Effector memory CD8-positive, alpha-beta T cell (primary cell): ENCODE measurements around the gene ATP10B.

Source experiments
- ATAC-seq: fragments of 150-1000 bp; cut with Tn5 transposase; replicated peaks from 2 replicates; pipeline ENCODE4 v1.10.0; 2021; ENCODE audit warnings: mild to moderate bottlenecking, moderate library complexity
- DNase-seq, 3 experiments: peaks; one replicate each; pipeline ENCODE4 v3.0.0; 2021
- H3K27ac Mint-ChIP-seq, 2 donors: one replicate each; pipeline ENCODE4 v1.8.0; 2022; ENCODE audit warnings: mild to moderate bottlenecking in 2 of 2, mixed read lengths in 2 of 2, moderate library complexity in 2 of 2
- H3K27me3 Mint-ChIP-seq, 2 donors: one replicate each; pipeline ENCODE4 v1.8.0; 2022; ENCODE audit warnings: mixed read lengths in 2 of 2
- H3K36me3 Mint-ChIP-seq: one replicate; pipeline ENCODE4 v1.8.0; 2022; ENCODE audit warnings: mild to moderate bottlenecking, moderate library complexity, mixed read lengths; ENCODE audit not compliant: insufficient read depth
- H3K4me1 Mint-ChIP-seq, 2 donors: one replicate each; pipeline ENCODE4 v1.8.0; 2022; ENCODE audit warnings: low read depth in 2 of 2, mixed read lengths in 2 of 2
- H3K4me3 Mint-ChIP-seq, 2 donors: one replicate each; pipeline ENCODE4 v1.8.0; 2022; ENCODE audit warnings: mild to moderate bottlenecking in 2 of 2, mixed read lengths in 2 of 2, moderate library complexity in 2 of 2
- H3K9me3 Mint-ChIP-seq, 2 donors: one replicate each; pipeline ENCODE4 v1.8.0; 2022; ENCODE audit warnings: mixed read lengths in 2 of 2

ATP10B gene

DNA sequence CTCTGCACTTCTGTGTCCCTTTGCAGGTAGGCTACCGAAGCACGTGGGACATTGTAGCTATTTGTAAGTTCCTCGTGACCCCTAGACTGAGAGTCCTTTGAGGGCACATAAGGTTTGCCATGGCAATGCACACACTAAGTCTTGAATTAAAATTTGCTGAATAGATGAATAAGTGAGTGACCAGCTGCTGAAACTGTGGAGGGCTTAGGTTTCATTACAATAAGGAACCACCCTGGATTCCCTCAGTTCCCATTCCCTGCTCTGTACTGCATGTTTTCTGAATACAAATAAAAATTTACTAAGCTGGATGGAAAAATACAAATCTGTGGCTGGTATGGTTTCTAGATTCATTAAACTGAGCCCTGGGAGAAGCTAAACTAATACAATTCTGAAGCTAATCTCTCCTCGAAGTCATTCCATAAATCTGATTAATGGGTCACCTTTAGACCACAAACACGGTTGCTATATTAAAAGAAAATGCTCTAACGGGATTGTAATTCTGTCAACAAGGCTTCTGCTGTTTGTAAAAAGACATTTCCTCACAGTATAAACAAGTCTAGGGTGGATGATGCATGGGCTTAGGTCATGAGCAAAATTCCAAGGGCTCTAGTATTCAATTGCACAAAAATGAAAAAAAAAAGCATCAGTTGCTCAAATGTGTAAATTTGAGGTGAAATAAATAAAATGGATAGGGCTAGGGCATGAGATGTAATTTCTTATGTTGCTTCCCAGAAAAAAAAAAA lies 172.3 kb downstream of the ATP10B start:
- no peak for DNase-seq
- peaks cover 7 to 10% of the 10 kb centered on the region in 2 donors for H3K27me3 Mint-ChIP-seq
- no peaks in the 10 kb centered on the region for H3K9me3 Mint-ChIP-seq
- no peaks in the 10 kb centered on the region for H3K36me3 Mint-ChIP-seq
- H3K27ac Mint-ChIP-seq: no peak overlapping the region
- no peak overlapping the region for H3K4me3 Mint-ChIP-seq
- no peak for ATAC-seq
- no peaks in the 10 kb centered on the region for H3K4me1 Mint-ChIP-seq

DNA sequence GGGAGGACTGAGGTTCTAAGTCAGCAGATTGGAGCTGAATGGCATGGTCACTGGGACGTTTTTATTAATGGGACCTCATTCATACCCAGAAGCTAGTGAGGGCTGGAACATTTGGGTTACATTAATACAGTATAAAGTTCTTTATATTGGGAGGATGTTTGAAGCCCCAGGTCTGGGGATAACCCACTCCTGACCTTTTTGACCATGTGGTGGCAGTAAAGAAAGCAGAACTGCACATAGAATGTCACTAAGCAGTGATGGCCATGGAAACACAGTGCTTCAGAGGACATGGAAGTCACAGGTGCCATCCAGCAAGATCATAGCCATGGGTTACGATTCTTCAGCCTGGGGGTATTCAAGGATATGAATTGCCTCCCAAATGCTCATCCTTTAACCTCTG lies 176.0 kb downstream of the ATP10B start:
- no peak overlapping the region for H3K27ac Mint-ChIP-seq
- H3K4me3 Mint-ChIP-seq: no peak overlapping the region
- peaks cover 10 to 14% of the 10 kb centered on the region in 2 donors for H3K27me3 Mint-ChIP-seq
- H3K36me3 Mint-ChIP-seq: no peaks in the 10 kb centered on the region
- no peaks in the 10 kb centered on the region for H3K9me3 Mint-ChIP-seq
- no peak for ATAC-seq
- DNase-seq: no peak
- no peaks in the 10 kb centered on the region for H3K4me1 Mint-ChIP-seq

DNA sequence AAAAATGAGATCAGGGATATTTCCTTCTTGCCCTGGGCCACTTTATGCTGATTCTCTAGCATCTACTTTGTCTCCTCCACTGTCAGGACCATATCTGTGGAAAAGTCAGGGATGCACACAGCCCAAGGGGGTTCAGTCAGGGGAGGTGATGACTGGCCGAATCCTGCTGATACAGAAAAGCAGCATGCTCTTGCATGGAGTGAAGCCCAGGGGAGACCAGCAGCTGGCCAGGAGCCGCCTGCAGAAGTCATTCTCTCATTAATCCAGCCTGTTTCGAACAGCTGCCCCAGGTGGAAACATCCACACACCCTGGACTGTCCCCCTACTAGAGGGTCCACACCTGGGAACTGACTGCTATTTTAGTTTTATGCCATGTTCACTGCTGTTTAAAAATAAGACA lies 177.1 kb downstream of the ATP10B start:
- DNase-seq: no peak
- Mint-ChIP-seq H3K4me3 (no peak overlapping the region), H3K27me3 (peaks cover 10 to 14% of the 10 kb centered on the region in 2 donors)

DNA sequence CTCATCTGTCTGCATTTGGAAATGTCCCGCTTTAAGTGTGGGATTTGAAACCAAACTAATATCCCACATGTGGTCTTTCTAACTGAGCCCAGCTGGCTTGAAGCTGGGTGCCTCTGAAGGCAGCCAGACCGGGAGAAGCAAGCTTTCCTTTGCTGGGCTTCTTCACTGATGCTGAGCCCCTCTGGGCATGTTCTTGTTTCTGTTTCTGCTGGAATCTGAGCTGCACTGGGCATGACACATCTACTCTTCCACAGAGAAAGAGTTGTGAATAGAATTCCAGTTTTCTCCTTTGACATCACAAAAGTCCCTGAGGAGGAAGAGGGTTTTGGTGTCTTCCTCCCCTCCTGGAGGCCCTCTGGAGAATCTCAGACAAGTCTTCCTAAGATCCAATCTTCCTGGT lies 179.5 kb downstream of the ATP10B start:
- H3K27me3 Mint-ChIP-seq: peaks cover 10 to 14% of the 10 kb centered on the region in 2 donors
- DNase-seq: no peak
- no peak overlapping the region for H3K27ac Mint-ChIP-seq
- no peaks in the 10 kb centered on the region for H3K9me3 Mint-ChIP-seq
- no peak overlapping the region for H3K4me3 Mint-ChIP-seq
- ATAC-seq: no peak
- no peaks in the 10 kb centered on the region for H3K36me3 Mint-ChIP-seq
- H3K4me1 Mint-ChIP-seq: no peaks in the 10 kb centered on the region

More for the DNA sequence above, 177.1 kb downstream of the ATP10B start:
- no peak for ATAC-seq
- no peak overlapping the region for H3K27ac Mint-ChIP-seq
- H3K36me3 Mint-ChIP-seq: no peaks in the 10 kb centered on the region
- no peaks in the 10 kb centered on the region for H3K9me3 Mint-ChIP-seq
- no peaks in the 10 kb centered on the region for H3K4me1 Mint-ChIP-seq

DNA sequence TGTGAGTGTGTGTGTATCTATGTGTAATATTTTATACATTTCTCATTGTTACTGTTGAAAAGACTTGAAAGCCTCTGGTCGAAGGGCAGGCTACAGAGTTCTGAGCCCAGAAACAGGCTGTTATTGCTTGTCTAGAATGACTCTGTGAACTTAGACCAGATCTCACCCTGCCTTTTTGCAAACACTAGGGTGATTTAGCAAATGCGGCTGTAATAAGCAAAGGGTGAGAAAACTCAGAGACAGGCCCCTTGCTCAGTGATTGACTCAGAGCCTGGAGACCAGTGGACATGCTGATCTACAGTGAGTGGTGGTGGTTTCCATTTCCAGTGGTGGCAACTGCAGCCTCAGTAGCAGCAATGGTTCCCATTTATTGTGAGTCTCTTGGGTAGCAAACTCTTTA lies 183.7 kb downstream of the ATP10B start:
- DNase-seq: no peak
- no peak for ATAC-seq
- Mint-ChIP-seq H3K27ac (no peak overlapping the region), H3K27me3 (peaks cover 13 to 15% of the 10 kb centered on the region in 2 donors), H3K4me1 (no peaks in the 10 kb centered on the region), H3K4me3 (no peak overlapping the region), H3K36me3 (no peaks in the 10 kb centered on the region), H3K9me3 (no peaks in the 10 kb centered on the region)

DNA sequence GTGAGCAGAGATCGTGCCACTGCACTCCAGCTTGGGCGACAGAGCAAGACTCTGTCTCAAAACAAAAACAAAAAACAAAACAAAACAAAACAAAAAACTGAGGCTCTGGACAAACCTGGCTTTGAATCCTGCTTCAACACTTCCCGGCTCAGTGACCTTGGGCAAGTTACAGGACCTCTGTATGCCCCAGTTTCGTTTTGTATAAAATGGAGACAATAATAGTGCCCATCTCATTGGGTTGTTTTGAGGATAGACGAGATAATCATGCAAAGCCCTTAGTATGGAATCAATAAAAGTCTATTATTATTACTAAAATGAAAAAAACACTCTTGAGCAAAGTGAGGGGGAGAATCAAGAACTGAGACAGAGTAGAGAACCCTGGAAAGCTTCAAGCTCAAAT lies 184.9 kb downstream of the ATP10B start:
- no peak for ATAC-seq
- peaks cover 6 to 15% of the 10 kb centered on the region in 2 donors for H3K27me3 Mint-ChIP-seq
- H3K36me3 Mint-ChIP-seq: no peaks in the 10 kb centered on the region
- no peaks in the 10 kb centered on the region for H3K9me3 Mint-ChIP-seq
- no peaks in the 10 kb centered on the region for H3K4me1 Mint-ChIP-seq
- no peak overlapping the region for H3K27ac Mint-ChIP-seq
- DNase-seq: no peak
- H3K4me3 Mint-ChIP-seq: no peak overlapping the region

DNA sequence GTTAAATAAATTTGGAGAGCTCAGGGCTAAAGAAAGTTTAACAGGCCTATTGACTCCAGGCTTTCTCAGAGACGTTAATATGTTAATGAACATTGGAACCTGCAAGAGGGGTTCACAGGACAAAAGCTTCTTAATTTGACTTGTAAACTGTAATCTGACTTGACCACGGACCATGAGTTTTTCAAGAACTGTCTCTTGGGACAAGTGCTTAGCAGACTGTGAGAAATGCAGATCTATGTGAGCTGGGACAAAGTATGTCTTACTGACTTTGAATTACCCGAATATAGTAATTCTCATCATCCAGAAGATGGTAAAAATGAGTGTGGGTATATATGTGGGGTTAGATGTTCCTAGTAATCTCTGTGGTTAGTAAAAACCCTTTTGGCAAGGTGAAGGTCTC lies 186.6 kb downstream of the ATP10B start:
- no peak overlapping the region for H3K4me3 Mint-ChIP-seq
- no peaks in the 10 kb centered on the region for H3K4me1 Mint-ChIP-seq
- no peak overlapping the region for H3K27ac Mint-ChIP-seq
- ATAC-seq (no peak), DNase-seq (no peak)
- H3K36me3 Mint-ChIP-seq: peaks cover 3% of the 10 kb centered on the region
- H3K27me3 Mint-ChIP-seq: peaks cover 5 to 22% of the 10 kb centered on the region in 2 donors
- no peaks in the 10 kb centered on the region for H3K9me3 Mint-ChIP-seq

DNA sequence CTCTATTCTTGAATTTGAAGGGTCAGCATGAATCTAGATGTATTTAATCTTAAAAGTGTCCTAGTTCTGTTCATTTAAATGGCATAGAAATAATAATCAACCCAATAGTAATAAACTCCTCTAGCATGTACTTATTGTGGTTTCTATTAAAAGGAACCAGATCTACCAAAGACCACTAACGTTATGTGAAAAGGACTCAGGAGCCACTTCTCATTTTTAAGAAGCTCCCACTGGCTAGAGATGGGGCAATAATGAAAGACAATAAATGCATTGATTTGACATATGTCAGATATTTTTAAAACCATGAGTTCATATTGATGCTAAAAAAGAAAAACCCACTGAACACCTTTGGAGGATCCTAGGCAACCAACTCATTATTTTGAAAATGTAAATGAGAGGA lies 191.9 kb downstream of the ATP10B start:
- no peaks in the 10 kb centered on the region for H3K4me1 Mint-ChIP-seq
- no peak overlapping the region for H3K27ac Mint-ChIP-seq
- H3K36me3 Mint-ChIP-seq: peaks cover 3% of the 10 kb centered on the region
- DNase-seq (no peak), ATAC-seq (no peak)
- H3K27me3 Mint-ChIP-seq: peaks cover 35 to 44% of the 10 kb centered on the region in 2 donors
- no peaks in the 10 kb centered on the region for H3K9me3 Mint-ChIP-seq
- no peak overlapping the region for H3K4me3 Mint-ChIP-seq

DNA sequence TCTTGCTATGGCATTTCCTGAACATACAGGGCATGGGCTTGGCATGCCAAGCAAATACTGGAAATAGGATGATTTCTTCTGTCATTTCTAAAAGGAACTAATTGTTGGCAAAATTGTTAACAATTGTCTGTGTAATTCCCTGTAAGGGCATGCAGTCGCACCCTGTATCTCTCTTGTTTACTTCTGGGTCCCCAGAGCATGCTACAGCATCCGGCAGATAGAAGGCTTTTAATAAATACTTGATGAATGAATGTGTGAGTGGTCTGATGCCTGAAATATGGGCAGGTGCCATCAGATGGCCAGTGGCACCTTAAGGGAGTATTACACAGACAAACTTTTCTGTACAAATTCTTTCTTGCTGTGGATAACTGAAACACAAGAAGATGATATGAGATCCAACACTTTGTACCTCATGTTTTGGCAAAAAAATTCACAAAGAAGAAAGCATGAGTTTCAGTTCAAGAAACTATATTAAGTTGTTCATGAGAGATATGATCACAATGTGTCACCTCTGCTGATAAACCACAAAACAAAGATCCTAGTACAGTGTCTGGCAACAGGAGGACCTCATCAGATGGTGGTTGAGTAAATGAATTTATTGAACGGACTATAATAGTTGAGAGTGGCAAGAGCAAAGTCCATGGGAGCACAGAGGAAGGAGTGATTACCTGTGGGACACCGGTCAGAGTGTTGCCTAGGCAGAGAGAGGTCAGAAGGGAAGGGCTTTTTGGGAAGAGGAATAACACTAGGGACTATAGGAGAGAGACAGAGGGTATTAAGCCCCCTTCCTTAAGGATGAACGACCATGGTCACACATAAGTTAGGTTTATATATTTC lies 194.2 kb downstream of the ATP10B start:
- DNase-seq (no peak), ATAC-seq (no peak)
- no peak overlapping the region for H3K4me3 Mint-ChIP-seq
- peaks cover 35 to 44% of the 10 kb centered on the region in 2 donors for H3K27me3 Mint-ChIP-seq
- H3K27ac Mint-ChIP-seq: no peak overlapping the region
- peaks cover 3% of the 10 kb centered on the region for H3K36me3 Mint-ChIP-seq
- no peaks in the 10 kb centered on the region for H3K9me3 Mint-ChIP-seq
- no peaks in the 10 kb centered on the region for H3K4me1 Mint-ChIP-seq

DNA sequence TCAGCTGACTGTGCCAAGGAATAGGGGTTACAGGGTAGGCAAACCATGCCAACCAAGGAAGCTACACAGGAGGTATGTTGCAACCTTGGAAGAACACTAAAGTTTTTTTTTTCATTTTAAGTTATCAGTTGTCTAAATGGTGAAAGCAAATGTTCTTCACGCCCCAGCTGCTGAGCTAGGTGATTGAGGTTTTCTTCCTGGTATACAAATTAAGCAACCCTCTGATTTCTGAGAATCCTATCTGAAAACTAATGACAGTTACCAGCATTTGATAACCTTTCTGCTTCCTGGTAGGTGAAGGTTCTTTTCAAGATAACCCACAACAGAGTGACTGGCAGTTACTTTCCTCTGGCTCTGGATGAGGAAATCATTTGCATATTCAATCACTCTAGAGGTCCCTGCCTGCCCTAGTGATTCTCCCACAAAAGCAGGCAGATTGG lies 194.9 kb downstream of the ATP10B start:
- Mint-ChIP-seq H3K27ac (no peak overlapping the region), H3K36me3 (peaks cover 3% of the 10 kb centered on the region), H3K27me3 (peaks cover 35 to 44% of the 10 kb centered on the region in 2 donors), H3K4me1 (no peaks in the 10 kb centered on the region), H3K9me3 (no peaks in the 10 kb centered on the region), H3K4me3 (no peak overlapping the region)
- DNase-seq (no peak), ATAC-seq (no peak)

DNA sequence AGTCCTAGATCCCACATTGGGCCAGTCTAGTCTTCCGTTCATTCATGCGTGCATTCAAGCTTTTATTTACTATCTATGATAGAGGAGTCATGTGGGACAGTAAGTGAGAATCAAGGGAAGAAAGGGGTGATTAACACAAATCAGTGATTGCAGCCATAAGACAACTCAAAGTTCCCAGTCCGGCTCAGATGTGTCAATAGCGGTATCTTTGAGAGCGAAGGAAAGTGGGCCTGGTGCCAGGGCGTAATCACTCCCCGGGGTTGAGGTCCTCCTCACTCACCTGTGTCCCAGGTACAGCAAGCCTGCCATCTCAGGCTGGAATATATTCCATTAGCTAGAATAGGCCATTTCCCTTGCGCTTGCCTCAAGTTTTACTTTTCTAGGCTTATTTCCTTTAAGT lies 196.3 kb downstream of the ATP10B start:
- peaks cover 35 to 40% of the 10 kb centered on the region in 2 donors for H3K27me3 Mint-ChIP-seq
- H3K27ac Mint-ChIP-seq: no peak overlapping the region
- DNase-seq (no peak), ATAC-seq (no peak)
- no peaks in the 10 kb centered on the region for H3K9me3 Mint-ChIP-seq
- H3K36me3 Mint-ChIP-seq: peaks cover 1% of the 10 kb centered on the region
- H3K4me1 Mint-ChIP-seq: no peaks in the 10 kb centered on the region
- H3K4me3 Mint-ChIP-seq: no peak overlapping the region

DNA sequence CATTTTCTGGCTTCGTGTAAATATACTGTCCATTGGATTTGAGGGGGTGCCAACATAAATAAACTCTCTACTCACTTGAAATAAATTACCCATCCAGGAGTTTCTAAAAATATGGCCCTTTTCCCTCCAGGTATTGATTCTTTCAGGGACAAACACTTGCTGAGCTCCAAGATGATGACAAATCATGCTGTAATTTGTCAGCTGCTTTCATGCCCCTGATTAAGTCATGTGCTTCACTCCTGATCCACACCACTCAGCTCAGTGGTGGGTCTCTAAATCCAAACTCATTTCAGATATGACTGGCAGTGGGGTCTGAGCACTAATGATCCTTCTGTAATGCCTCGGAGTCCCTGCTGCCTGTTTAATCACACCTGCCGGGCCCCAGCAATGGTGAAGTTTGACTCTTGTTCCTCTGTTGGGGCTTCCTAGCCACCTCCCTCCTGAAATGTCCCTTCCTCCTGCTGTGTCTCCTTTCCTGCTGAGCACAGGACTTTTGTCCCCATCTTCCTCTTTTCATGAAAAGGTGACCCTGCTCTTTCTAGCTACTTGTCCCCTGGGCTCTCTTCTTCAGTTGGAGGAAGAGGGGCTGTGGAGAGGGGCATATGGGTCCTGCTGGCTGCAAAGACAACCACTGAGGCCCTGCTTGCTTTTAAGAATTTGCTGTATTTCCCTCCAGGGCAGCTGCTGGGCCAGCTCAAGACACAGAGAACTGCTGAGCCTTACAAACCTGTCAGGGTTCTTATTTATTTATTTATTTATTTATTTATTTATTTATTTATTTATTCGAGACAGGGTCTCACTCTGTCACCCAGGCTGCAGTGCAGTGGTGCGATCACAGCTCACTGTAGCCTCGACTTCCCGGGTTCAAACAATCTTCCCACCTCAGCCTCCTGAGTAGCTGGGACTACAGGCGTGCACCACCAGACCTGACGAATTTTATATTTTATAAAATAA lies 200.0 kb downstream of the ATP10B start:
- Mint-ChIP-seq H3K4me3 (no peak overlapping the region), H3K4me1 (no peaks in the 10 kb centered on the region), H3K36me3 (no peaks in the 10 kb centered on the region), H3K27me3 (peaks cover 14 to 19% of the 10 kb centered on the region in 2 donors), H3K9me3 (no peaks in the 10 kb centered on the region), H3K27ac (peak overlapping the region in 1 of 2 donors; percentile 46)
- no peak for DNase-seq
- ATAC-seq: no peak

DNA sequence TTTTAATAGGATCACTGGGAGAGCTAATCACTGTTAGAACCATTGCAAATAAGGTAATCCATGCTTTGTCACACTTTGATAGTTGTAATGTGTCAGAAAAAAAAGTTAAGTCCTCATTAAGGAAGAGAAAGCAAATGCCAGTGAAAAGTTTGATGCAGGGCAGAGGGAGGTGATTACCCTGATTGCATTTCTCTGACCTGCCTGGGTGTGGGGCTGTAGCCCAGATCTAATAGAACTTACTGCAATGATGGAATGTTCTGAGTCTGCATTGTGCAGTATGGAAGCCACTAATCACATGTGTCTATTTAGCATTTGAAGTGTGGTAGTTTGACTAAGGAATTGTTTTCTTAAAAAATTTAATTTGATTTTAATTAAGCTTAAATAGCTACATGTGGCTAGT lies 202.7 kb downstream of the ATP10B start:
- peaks cover 0 to 15% of the 10 kb centered on the region in 2 donors for H3K27me3 Mint-ChIP-seq
- ATAC-seq: no peak
- no peak overlapping the region for H3K4me3 Mint-ChIP-seq
- H3K27ac Mint-ChIP-seq: no peak overlapping the region
- no peaks in the 10 kb centered on the region for H3K4me1 Mint-ChIP-seq
- H3K9me3 Mint-ChIP-seq: no peaks in the 10 kb centered on the region
- no peaks in the 10 kb centered on the region for H3K36me3 Mint-ChIP-seq
- DNase-seq: no peak
